ENCODE data around the gene HLA-G. TPM values are rescaled to one million over a fixed set of nuclear protein-coding genes. Genes with fewer than 3 reads are reported as not detected.

The HLA-G gene
- total RNA-seq, 1 experiment from 2014 or later = 0.45 TPM

- no peak for TF ChIP-seq CTCF (IDR thresholded peaks at IDR 0.05; ENCODE audit: unreplicated experiment)
- no peaks in the 10 kb centered on the region for H3K36me3 Mint-ChIP-seq (ENCODE audit: insufficient read depth, unreplicated experiment)
- no peak overlapping the region for H3K4me3 Mint-ChIP-seq (ENCODE audit: low read depth, unreplicated experiment)
- H3K9me3 Mint-ChIP-seq (ENCODE audit: low read depth, unreplicated experiment) = no peaks in the 10 kb centered on the region
- no peak overlapping the region for H3K27ac Mint-ChIP-seq (ENCODE audit: unreplicated experiment)
- intact Hi-C loops (cut with micrococcal nuclease; ENCODE audit: unreplicated experiment) = no loop called here
- BruUV-seq (replicated peaks) = no TSS peak
- CTCF ChIA-PET = no interaction called here
- no peaks in the 10 kb centered on the region for H3K27me3 Mint-ChIP-seq (ENCODE audit: unreplicated experiment)
- no peak for DNase-seq
- no peaks in the 10 kb centered on the region for H3K4me1 Mint-ChIP-seq (ENCODE audit: low read depth, unreplicated experiment)
These were observed 27.4 kb upstream of the HLA-G start for GRCh38 chr6:29800254-29800653.

- Mint-ChIP-seq H3K27me3 (ENCODE audit: unreplicated experiment) (peaks cover 44% of the 10 kb centered on the region), H3K9me3 (ENCODE audit: low read depth, unreplicated experiment) (no peaks in the 10 kb centered on the region), H3K4me1 (ENCODE audit: low read depth, unreplicated experiment) (no peaks in the 10 kb centered on the region), H3K36me3 (ENCODE audit: insufficient read depth, unreplicated experiment) (no peaks in the 10 kb centered on the region), H3K4me3 (ENCODE audit: low read depth, unreplicated experiment) (no peak overlapping the region), H3K27ac (ENCODE audit: unreplicated experiment) (no peak overlapping the region)
- TF ChIP-seq CTCF (IDR thresholded peaks at IDR 0.05; ENCODE audit: unreplicated experiment) = no peak
- DNase-seq = no peak
- intact Hi-C loops (cut with micrococcal nuclease; ENCODE audit: unreplicated experiment) = no loop called here
- no TSS peak for BruUV-seq (replicated peaks)
- CTCF ChIA-PET = no interaction called here
These were observed 21.2 kb upstream of the HLA-G start for GRCh38 chr6:29806387-29806786.

- TF ChIP-seq CTCF (IDR thresholded peaks at IDR 0.05; ENCODE audit: unreplicated experiment) = no peak
- CTCF ChIA-PET = interaction anchor here (0.5 to 1.6 kb wide), 3 partner anchors 14 to 1303 kb away, joined by 3 to 5 read pairs (median 4); no protein-coding TSS in a partner anchor
- H3K27ac Mint-ChIP-seq (ENCODE audit: unreplicated experiment) = no peak overlapping the region
- no peak overlapping the region for H3K4me3 Mint-ChIP-seq (ENCODE audit: low read depth, unreplicated experiment)
- intact Hi-C loops (cut with micrococcal nuclease; ENCODE audit: unreplicated experiment) = no loop called here
- no peaks in the 10 kb centered on the region for H3K9me3 Mint-ChIP-seq (ENCODE audit: low read depth, unreplicated experiment)
- peaks cover 44% of the 10 kb centered on the region for H3K27me3 Mint-ChIP-seq (ENCODE audit: unreplicated experiment)
- no peak for DNase-seq
- H3K4me1 Mint-ChIP-seq (ENCODE audit: low read depth, unreplicated experiment) = peaks cover 9% of the 10 kb centered on the region
- no peaks in the 10 kb centered on the region for H3K36me3 Mint-ChIP-seq (ENCODE audit: insufficient read depth, unreplicated experiment)
- no TSS peak for BruUV-seq (replicated peaks)
These were observed 18.4 kb upstream of the HLA-G start for GRCh38 chr6:29809249-29809648.

GRCh38 chr6:29810371-29810770, 17.3 kb upstream of the HLA-G start:
- CTCF ChIA-PET = no interaction called here
- H3K4me1 Mint-ChIP-seq (ENCODE audit: low read depth, unreplicated experiment) = peaks cover 12% of the 10 kb centered on the region
- no TSS peak for BruUV-seq (replicated peaks)
- no peak overlapping the region for H3K27ac Mint-ChIP-seq (ENCODE audit: unreplicated experiment)
- TF ChIP-seq CTCF (IDR thresholded peaks at IDR 0.05; ENCODE audit: unreplicated experiment) = no peak
- intact Hi-C loops (cut with micrococcal nuclease; ENCODE audit: unreplicated experiment) = no loop called here
- peaks cover 44% of the 10 kb centered on the region for H3K27me3 Mint-ChIP-seq (ENCODE audit: unreplicated experiment)
- H3K36me3 Mint-ChIP-seq (ENCODE audit: insufficient read depth, unreplicated experiment) = no peaks in the 10 kb centered on the region
- H3K4me3 Mint-ChIP-seq (ENCODE audit: low read depth, unreplicated experiment) = no peak overlapping the region
- DNase-seq = no peak
- H3K9me3 Mint-ChIP-seq (ENCODE audit: low read depth, unreplicated experiment) = no peaks in the 10 kb centered on the region

Measured in Calu3 (cell line).